Activated gamma-delta T cell (primary cell): ENCODE results near the gene SND1.
"Not testable (repeated sequence)": the region's sequence is repeated elsewhere in the genome, so short reads cannot be mapped to it uniquely, and the experiment has no call there.

Source experiments
- DNase-seq: peaks from one replicate; lab custom pipeline; 2025; lab: John Stamatoyannopoulos, UW

SND1 gene

GRCh38 chr7:127959770-127960169, 307.8 kb downstream of the SND1 start:
- no peak for DNase-seq

GRCh38 chr7:127961786-127962453, 309.9 kb downstream of the SND1 start:
- DNase-seq = no peak

GRCh38 chr7:127962589-127963361, 310.8 kb downstream of the SND1 start:
- DNase-seq = no peak

DNA sequence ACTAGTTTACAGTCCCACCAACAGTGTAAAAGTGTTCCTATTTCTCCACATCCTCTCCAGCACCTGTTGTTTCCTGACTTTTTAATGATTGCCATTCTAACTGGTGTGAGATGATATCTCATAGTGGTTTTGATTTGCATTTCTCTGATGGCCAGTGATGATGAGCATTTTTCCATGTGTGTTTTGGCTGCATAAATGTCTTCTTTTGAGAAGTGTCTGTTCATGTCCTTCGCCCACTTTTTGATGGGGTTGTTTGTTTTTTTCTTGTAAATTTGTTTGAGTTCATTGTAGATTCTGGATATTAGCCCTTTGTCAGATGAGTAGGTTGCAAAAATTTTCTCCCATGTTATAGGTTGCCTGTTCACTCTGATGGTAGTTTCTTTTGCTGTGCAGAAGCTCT, 311.9 kb downstream of the SND1 start:
- DNase-seq = not testable (repeated sequence)

DNA sequence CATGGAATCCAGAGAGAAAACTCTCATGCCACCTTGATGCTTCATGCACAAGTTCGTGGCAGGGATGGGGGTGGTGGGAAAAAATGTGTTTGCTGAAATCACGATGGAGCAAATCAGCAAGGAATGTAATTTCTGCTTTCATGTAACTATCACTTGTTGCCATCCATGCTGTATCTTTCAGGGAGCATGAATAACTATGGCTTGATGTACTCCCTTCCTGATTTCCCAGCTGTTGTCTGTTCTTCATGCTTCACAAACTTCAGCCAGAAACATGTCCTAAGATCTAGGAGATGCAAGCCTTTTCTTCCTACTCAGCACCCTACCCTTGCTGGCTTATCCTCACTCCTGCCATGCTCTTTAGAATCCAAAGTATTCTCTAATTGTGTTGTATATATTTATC, 315.3 kb downstream of the SND1 start:
- DNase-seq = no peak

DNA sequence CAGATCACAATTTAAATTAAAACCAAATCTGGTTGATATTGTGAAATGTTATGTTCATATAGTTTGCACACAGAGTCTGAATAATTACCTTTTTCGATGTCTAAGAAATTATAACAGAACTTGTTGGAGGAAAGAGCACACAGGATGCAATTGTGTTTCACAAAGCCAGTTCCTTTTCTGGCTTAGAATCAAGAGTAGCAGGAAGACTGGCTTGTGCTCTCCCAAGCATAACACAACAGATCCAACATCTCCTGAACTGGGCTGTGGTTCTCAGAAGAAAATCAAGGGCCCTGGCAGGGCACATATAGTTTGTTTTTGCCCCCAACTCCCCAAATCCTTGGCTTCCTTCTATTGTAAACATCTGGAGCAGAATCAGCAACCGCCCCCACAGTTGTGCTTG, 316.6 kb downstream of the SND1 start:
- DNase-seq = no peak

GRCh38 chr7:127973832-127974231, 321.8 kb downstream of the SND1 start:
- no peak for DNase-seq

- no peak for DNase-seq
Measured at GRCh38 chr7:127974446-127975035, 322.5 kb downstream of the SND1 start.

GRCh38 chr7:127976056-127976737, 324.2 kb downstream of the SND1 start:
- DNase-seq = no peak

DNA sequence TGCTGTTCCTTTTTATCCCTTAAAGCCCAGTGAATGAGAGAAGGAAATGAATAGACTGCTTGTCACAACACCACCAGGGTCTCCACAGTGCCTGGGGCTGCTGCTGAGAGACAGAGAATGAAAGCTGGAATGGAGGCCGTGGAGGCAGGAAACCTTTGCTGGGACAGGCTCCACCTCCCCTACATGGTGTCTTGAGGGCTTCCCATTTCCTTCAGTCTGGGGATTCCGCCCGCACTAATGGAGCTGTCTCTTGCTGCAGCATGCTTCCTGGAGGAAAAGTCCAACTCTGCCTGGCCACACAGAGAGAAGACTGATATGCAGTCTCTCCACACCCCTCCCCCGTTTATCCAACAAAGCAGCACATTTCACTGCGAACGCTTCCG, 324.7 kb downstream of the SND1 start:
- no peak for DNase-seq

DNA sequence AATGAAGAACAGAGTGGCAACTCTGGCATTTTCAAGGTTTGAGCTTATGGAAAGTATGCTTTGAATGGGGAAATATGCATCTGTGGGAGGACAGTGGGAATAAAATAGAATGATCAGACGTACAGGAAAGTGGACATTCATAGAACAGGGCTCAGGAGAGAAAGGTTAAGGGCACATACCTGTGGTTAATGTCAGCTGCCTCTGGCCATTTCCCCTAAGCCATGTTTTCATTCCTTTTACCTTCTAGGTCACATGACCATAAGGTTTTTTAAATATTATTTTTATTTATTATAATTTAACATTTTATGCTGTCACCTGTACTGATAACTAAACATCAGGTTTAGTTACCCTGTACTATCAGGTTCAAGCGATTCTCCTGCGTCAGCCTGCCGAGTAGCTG, 326.4 kb downstream of the SND1 start:
- DNase-seq = no peak

- DNase-seq = no peak
Measured at GRCh38 chr7:127979113-127979727, 327.2 kb downstream of the SND1 start.

GRCh38 chr7:127979728-127980126, 327.7 kb downstream of the SND1 start:
- no peak for DNase-seq

DNA sequence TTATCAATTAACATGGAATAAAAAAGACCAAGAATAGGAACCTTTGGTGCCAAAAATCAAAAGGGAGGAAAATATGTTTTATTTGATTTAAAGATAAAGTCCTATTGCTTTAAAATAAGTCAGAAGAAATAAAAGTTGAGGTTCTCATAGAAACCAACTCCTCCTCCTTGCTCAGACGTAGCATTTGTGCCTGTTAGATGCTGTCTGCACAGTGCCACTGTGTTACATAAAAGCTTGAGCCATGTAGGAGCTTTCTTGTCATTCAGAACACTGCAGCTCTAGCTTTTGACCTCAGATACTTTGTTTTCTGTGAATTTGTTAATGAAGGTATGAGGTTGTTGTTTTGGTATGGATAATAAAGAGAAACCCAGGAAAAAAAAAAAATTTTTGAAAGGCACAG, 328.9 kb downstream of the SND1 start:
- no peak for DNase-seq

DNA sequence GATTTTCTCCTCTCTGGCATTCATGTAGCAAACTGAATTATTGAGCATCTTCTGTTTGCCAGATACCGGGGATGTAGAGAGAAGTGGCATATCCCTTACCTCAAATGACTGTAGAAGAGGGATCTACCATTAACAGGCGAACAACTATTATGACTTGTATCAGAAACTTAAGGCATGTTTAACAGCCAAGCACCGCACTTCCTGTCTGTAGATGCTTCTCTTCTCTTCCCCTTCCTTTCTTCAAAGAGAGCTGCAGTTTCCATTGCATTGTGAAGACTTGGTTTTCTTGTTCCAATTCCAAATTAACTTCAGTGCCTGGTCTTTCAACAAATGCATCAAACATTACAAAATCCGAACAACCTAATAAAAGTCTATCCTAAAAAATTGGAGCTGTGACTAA, 330.0 kb downstream of the SND1 start:
- no peak for DNase-seq

DNA sequence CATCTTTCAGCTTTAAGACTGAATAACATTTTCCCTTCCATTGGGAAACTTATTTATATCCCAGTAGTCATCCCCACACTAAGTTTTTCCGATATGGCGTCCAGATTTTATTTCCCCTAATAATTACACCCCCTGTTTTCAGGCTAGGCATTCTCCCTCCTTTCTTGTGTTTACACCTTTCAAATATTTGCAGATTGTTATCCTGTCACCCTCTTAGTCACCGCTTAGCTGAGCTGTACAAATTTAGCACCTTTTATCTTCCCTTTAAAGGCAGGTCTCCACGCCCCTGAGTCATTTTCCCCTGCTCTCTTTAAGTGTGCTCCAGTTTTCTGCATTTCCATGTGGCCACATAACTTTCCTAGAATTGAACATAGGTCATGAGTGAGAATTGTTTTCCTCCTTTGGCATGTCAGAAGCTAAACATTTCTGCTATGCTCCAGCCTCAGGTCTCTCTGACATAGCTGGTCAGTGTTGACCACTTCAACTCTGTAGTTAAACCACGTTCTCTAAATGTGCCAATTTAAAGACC, 331.9 kb downstream of the SND1 start:
- no peak for DNase-seq

- no peak for DNase-seq
Measured at GRCh38 chr7:127986581-127987521, 334.9 kb downstream of the SND1 start.

GRCh38 chr7:127988751-127989150, 336.8 kb downstream of the SND1 start:
- DNase-seq = no peak

DNA sequence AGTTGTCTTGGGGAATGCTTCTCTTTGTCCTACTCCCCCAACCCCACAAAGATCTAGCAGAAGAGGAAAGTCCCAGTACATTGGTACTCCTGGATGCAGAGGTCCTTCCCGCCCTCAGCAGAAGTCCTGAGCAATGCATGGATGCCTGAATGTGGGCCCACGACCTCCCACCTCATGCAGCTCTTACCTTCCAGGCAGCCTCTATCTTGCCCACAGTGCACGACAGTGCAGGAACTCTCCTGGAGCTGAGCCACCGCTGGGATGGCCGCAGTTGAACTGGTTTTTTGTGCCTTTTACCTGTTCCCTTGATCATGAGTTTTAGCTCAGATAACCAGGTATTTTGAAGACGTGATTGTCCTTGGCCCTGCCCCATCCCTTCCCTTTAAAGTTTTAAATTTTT, 341.3 kb downstream of the SND1 start:
- DNase-seq = no peak

DNA sequence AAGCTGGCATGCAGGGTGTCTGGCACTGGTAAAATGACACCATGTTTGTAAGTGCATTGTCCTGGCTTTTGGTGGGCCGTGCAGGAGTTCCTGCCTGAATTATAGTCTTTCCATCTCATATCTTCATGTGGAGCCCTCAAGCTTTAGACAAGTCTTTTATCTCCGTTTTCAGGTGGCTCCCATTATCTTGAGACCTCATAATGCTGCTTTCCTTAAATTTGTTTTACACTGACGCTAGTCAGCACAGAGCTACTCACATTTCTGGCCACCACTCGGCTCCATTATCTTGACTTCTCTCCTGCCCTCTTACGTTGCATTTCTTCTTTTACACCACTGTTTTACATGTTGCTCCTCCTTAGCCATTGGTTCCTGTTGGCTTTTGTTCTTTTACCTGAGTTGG, 342.0 kb downstream of the SND1 start:
- DNase-seq = no peak
